IPS-NIHi11 (cell line): ENCODE data around the gene WHAMM.
"Not testable (repeated sequence)": the region's sequence is repeated elsewhere in the genome, so short reads cannot be mapped to it uniquely, and the experiment has no call there.

Experiments
- DNase-seq: peaks from one replicate; pipeline ENCODE4 v3.0.0; 2012; ENCODE audit warnings: mixed read lengths, low spot score

Gene WHAMM, protein sequence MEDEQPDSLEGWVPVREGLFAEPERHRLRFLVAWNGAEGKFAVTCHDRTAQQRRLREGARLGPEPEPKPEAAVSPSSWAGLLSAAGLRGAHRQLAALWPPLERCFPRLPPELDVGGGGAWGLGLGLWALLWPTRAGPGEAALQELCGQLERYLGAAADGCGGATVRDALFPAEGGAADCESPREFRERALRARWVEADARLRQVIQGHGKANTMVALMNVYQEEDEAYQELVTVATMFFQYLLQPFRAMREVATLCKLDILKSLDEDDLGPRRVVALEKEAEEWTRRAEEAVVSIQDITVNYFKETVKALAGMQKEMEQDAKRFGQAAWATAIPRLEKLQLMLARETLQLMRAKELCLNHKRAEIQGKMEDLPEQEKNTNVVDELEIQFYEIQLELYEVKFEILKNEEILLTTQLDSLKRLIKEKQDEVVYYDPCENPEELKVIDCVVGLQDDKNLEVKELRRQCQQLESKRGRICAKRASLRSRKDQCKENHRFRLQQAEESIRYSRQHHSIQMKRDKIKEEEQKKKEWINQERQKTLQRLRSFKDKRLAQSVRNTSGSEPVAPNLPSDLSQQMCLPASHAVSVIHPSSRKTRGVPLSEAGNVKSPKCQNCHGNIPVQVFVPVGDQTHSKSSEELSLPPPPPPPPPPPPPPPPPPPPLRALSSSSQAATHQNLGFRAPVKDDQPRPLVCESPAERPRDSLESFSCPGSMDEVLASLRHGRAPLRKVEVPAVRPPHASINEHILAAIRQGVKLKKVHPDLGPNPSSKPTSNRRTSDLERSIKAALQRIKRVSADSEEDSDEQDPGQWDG

DNA sequence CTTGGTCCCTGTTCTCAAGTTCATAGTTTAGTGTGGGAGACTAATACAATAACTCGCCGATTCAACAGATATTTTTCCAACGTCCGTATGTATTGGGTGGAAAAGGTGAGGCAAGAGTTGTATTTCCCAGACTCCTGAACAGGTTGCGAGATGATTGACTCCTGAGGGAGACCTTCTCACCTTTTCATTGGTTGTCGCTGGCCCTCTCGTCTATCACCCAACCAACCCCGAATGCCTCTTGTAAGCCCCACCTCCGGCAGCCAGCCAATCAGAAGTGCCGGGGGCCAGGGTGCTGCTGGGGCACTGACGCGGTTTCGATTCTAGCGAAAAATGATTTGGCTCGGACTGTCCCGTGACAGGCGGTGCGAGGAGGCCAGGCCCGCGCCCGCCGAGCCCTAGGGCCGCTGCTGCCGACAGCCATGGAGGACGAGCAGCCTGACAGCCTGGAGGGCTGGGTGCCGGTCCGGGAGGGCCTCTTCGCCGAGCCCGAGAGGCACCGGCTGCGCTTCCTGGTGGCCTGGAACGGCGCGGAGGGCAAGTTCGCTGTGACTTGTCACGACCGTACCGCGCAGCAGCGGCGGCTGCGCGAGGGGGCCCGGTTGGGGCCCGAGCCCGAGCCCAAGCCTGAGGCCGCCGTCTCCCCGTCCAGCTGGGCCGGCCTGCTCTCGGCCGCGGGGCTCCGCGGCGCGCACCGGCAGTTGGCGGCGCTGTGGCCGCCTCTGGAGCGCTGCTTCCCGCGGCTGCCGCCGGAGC lies at the start of gene WHAMM:
Gene WHAMM (plus strand): TSS at position 321 of the 753 bp plus-strand sequence. CDS start 99 bp downstream, at position 420.
- DNase-seq, result peak; percentile 98

GRCh38 chr15:82763361-82764116 lies 45.9 kb upstream of the WHAMM start:
- no peak for DNase-seq

- DNase-seq, result no peak
Observed at GRCh38 chr15:82764117-82764490, 45.3 kb upstream of the WHAMM start.

- DNase-seq, result no peak
Observed at GRCh38 chr15:82764740-82765139, 44.7 kb upstream of the WHAMM start.

- not testable (repeated sequence) for DNase-seq
Observed at GRCh38 chr15:82766201-82766600, 43.2 kb upstream of the WHAMM start.

- DNase-seq, result no peak
Observed at GRCh38 chr15:82767163-82767829, 42.1 kb upstream of the WHAMM start.

DNA sequence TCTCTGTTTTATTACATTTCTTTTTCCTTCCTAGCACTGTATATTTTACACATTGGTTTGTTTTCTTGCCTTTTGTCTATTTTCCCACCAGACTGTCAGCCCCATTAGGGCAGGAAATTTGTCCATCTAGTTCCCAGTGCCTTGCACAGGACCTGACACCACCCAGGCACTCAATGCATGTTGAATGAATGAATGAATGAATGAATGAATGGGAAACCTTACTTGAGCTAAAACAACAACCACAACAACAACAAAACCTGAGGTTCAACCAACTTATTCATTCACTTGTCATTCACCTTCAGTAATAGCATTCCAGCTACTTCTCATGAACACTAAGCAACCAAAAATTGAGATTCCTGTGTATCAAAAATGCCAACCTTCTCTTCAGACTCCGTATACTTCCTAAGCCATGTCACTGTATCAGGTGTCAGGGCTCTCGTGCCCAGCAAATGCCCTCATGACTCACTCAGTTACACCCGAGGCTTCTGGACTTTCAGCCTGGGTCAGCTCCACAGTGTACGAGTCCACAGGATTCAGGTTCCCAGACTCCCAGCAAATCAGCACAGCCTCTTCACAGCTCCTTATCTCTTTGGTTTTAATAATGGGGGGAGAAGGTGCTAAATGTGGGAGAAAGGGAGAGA lies 40.9 kb upstream of the WHAMM start:
- DNase-seq, result no peak

GRCh38 chr15:82771789-82772607 lies 37.4 kb upstream of the WHAMM start:
- DNase-seq, result no peak

- DNase-seq, result no peak
Observed at GRCh38 chr15:82774496-82774895, 34.9 kb upstream of the WHAMM start.

DNA sequence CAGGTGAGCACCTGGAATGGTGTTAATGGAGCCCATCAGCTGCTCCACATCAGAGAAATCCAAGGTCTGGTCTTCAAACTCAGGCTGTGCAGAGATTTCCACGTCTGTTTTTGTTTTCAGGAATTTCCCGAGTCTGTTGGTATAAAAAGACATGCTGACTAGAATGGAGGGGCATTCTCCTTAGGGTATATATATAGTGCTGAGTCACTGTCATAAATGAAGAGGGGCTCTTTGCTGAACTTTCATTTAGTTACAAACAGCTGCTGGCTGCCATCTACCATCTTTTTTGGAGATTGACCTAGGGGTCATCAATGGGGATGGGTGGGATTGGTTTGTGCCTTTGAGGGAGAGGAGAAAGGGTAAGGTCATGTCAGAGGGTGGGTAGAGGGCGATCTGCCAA lies 30.7 kb upstream of the WHAMM start:
- DNase-seq, result no peak

- no peak for DNase-seq
Observed at GRCh38 chr15:82781349-82781748, 28.1 kb upstream of the WHAMM start.

GRCh38 chr15:82788496-82788895 lies 20.9 kb upstream of the WHAMM start:
- DNase-seq, result no peak

DNA sequence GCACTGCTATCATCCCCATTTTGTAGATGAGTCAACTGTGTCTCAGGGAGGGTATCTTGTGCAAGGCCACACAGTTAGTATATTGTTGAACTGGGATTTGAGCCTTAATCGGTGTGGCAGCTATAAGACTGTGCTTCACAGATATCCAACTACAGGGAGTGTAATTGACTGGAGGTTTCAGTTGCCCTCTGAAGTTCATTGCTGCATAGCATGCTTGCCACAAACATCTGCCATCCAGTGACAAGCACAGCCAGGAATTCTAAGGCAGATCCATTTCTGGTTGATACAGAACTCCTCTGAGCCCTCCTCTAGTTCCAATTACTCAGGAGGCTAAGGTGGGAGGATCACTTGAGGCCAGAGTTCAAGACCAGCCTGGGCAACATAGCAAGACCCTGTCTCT lies 19.9 kb upstream of the WHAMM start:
- DNase-seq, result no peak

DNA sequence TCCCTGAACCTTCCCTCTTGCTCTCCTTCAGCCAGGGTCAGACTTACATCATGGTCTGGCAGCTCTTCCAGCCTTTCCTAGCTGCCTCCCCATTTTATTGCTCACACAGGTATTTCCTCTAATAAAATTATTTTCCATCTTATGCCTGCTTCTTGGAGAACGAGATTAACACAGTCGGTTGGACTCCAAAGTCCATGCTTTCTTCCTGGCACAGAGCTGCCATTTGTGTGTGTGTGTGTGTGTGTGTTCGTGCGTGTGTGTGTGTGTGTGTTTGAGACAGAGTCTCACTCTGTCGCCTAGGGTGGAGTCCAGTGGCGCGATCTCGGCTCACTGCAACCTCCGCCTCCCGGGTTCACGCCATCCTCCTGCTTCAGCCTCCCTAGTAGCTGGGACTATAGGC lies 19.1 kb upstream of the WHAMM start:
- DNase-seq, result no peak

DNA sequence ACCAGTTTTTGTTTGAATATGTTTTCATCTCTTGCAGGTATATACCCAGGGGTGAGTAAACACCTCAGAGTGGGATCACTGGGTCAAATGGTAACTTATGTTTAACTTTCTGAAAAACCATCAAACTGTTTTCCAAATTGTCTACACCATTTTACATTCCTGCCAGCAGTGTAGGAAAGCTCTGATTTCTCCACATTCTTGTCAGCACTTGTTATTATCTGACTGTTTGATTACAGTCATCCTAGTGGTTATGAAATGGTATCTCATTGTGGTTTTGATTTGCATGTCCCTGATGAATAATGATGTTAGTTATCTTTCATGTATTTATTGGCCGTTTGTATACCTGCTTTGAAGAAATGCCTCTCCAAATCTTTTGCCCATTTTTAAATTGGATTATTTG lies 17.4 kb upstream of the WHAMM start:
- DNase-seq, result no peak

- DNase-seq, result no peak
Observed at GRCh38 chr15:82793737-82794136, 15.7 kb upstream of the WHAMM start.

DNA sequence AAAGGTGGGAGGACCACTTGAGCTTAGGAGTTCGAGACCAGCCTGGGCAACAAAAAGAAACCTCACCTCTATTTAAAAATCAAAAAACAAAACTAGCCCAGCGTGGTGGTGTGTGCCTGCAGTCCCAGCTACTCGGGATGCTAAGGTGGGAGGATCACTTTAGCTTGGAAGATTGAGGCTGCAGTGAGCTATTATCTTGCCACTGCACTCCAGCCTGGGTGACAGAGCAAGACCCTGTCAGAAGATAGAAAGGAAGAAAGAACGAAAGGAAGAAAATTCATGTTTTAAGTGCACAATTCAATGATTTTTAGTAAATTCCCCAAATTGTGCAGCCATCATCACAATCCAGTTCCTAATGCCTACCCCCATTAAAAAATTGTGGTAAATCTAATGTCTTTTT lies 11.3 kb upstream of the WHAMM start:
- no peak for DNase-seq

DNA sequence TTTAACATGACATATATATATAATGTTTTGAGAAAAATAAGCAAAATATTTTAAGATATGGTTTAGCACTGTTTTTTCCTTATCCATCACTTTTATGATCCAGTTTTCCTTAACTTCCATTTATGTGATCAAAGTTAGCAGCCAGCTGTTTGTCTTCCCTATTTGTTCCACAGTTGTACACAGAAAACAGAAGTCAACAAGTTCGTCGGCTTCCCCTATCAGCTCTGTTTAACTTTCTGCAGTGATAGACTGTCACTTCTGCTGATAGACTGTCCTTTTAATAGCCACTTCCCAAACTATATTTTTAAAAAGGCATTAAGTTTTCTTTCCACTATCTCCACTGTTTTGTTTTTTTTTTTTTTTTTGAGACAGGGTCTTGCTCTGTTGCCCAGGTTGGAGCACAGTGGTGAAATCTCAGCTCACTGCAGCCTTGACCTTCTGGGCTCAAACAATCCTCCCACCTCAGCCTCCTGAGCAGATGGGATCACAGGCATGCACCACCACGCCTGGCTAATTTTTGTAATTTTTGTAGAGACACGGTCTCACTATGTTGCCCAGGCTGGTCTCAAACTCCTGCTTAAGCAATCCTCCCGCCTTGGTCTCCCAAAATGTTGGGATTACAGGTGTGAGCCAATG lies 10.8 kb upstream of the WHAMM start:
- no peak for DNase-seq

- no peak for DNase-seq
Observed at GRCh38 chr15:82799183-82799841, 10.1 kb upstream of the WHAMM start.
